Measurements from ENCODE around the gene IL1RAPL1.

IL1RAPL1 gene

GRCh38 chrX:29172880-29173279 is 585.6 kb downstream of the IL1RAPL1 start:
- no peak for DNase-seq
- intact Hi-C loops (cut with DNase I), result no loop called here

- no peak for DNase-seq
- intact Hi-C loops (cut with DNase I), result no loop called here
Measured at GRCh38 chrX:29187264-29187663, 600.0 kb downstream of the IL1RAPL1 start.

DNA sequence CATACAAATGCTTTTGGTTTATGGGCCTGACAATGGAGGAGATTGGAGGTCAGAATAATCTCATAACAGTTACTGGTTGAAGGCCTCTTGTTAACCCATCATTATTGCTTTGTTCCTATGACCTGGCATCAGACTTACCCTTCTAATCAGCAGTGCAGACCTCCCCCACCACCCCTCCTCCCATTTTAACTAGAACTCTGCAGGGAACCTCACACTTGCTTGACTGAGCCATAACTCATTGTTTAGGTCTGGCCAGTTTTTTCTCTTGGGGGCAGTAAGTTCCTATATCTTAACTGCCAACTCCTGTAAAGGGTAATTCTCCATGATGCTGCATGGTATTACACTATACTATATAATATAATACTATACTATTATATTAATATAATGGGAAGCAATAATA is 609.3 kb downstream of the IL1RAPL1 start:
- intact Hi-C loops (cut with DNase I), result no loop called here
- DNase-seq, result no peak

DNA sequence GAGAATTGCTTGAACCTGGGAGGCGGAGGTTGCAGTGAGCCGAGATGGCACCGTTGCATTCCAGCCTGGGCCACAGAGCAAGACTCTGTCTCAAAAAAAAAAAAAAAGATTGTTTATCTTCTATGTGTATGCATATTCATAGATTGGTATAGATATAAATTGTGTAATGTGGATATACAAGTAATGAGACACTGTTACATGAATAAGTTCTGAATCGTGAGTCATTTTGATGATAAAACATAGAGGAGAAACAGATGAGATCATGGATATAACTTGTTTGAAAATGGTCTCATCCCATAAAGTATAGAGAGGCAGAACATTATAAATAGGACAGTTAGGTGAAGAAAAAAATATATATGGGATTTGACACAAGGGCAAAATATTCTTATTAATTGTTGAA is 628.0 kb downstream of the IL1RAPL1 start:
- intact Hi-C loops (cut with DNase I), result loop anchor here (10.0 kb wide), 1 partner anchor 60 kb away; no protein-coding TSS in a partner anchor
- no peak for DNase-seq

DNA sequence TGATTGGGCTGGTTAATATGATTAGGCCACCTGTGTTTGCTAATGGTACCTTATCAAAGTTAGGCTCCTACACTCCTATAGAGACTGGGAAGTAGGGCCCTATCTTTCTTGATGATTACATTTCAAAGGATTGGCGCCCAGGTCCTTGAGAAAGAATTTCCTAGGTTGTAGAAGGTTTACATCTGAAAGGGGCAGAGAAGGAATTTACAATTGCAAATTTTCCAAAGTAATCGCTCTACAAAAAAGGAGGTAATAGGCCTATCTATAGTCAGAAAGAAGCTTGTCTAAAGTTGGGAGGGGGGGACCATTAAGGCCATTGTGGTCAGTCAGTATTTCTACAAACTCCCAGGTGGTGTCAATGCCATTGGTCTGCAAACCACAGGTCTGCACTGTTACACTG is 638.4 kb downstream of the IL1RAPL1 start:
- intact Hi-C loops (cut with DNase I), result no loop called here
- DNase-seq, result no peak

DNA sequence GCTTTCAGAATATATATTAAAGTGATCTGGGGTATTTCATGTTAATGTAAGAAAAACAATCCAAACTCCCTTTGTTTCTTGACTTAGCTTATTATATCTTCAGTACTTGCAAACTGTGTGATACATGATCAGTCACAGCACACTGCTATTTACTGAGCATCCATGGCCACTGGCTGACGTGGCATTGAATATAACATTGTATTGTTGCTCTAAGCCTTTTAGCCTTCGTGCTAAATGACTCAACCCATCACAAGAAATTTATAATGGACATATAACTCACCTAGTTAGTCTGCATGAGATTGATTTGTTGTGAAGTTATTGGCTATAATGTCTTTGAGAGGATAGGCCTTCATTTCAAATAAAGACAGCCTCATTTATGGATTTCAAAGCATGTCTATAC is 642.6 kb downstream of the IL1RAPL1 start:
- intact Hi-C loops (cut with DNase I), result no loop called here
- DNase-seq, result no peak

DNA sequence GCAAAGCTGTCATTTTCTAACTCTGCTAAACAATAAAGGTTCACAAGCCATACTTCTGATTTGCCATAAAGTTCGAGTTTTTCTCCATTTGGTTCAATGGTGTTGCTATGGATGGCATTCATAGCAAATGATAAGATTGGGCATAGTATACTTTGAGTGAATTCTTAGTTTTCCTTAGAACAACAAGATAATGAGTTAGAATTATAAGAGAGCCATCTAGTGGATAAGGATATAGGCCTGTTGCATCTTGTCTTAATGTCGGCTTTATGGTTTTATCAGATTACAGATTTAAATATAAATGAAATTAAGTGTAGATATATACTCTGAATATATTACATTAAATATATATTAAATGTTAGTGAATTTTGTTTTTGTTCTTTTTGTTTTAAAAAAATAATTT is 644.6 kb downstream of the IL1RAPL1 start:
- intact Hi-C loops (cut with DNase I), result no loop called here
- no peak for DNase-seq

DNA sequence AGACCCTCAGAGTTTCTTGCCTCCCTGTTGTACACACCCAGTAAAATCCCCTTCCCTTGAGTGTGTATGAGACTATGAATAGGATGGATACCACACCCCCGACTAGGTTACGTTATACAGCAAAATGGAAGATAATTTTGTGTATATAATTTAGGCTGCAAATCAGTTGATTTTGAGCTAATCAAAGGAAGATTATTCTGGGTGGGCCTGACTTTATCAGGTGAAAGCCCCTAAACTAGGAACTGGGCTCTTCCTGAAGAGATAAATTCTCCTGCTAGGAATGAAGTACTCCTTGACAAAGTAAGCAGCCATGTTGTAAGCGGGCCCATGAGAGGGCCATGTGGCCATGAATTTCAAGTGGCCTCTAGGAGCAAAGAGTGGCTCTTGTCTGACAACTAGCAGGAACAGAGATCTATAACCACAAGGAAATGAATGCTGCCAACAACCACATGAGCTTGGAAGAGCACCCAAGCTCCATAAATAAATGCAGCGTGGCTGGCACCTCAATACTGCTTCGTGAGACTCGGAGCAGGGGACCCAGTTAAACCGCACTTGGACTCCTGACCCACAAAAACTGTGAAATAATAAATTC is 646.4 kb downstream of the IL1RAPL1 start:
- DNase-seq, result no peak
- intact Hi-C loops (cut with DNase I), result no loop called here

GRCh38 chrX:29237972-29238371 is 650.7 kb downstream of the IL1RAPL1 start:
- peak in 1 of 42 donors; percentile 38 for DNase-seq
- intact Hi-C loops (cut with DNase I), result no loop called here

DNA sequence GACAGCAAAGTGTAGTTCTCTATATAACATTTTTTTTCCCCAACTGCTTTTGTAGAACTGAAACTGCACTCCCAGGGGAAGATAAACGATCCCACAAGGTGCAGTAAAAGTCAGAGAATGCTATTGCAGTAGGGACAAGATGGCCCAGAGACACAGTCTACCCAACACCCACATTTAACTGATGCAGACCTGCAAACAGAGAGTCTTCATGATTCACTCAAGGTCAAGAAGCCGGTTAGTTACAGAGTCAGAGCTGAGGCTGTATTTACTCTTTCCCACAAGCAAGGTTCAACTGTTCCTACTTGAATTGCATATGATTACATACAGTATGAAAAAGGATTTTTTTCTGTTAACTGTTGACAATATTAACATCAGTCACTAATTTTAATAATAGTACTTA is 654.6 kb downstream of the IL1RAPL1 start:
- DNase-seq, result no peak
- intact Hi-C loops (cut with DNase I), result no loop called here

GRCh38 chrX:29242856-29243255 is 655.6 kb downstream of the IL1RAPL1 start:
- DNase-seq, result no peak
- intact Hi-C loops (cut with DNase I), result no loop called here

GRCh38 chrX:29243942-29244341 is 656.7 kb downstream of the IL1RAPL1 start:
- no peak for DNase-seq
- intact Hi-C loops (cut with DNase I), result no loop called here

DNA sequence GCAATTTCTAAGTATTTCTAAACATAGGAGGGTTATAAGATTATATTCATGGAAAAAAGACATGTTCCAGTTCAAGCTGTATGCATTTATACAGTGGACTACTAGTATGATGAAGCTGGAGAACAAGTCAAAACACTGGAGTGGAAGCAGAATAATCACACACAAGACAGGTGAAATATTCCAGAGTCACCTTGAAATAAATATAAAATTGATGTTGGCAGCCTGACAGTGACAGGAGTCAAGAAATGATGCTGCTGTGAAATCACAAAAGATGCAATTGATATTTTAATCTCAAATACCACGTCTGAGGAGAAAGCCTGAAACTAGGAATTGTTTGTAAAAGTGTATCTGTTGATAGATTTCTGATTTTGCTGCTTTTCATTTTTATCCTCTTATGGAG is 667.3 kb downstream of the IL1RAPL1 start:
- DNase-seq, result no peak
- intact Hi-C loops (cut with DNase I), result no loop called here

GRCh38 chrX:29257521-29257920 is 670.3 kb downstream of the IL1RAPL1 start:
- intact Hi-C loops (cut with DNase I), result no loop called here
- DNase-seq, result no peak

DNA sequence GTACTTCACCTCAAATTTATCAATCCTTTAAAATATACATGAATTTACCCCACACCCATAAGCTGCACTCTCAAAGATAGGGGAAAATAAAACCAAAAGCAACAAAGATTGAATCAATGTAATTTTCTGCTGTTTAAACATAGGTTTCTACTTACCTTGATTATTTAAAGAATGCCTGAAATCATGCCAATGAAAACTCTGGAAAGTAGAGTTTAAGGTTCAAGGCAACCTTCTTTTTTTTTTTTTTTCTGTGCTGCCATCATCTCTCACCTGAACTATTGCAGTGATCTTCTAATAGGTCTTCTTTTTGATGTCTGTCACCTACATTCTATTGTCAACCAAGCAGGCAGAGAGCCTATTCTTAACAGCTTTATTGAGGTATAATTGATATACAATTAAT is 682.1 kb downstream of the IL1RAPL1 start:
- intact Hi-C loops (cut with DNase I), result no loop called here
- no peak for DNase-seq

DNA sequence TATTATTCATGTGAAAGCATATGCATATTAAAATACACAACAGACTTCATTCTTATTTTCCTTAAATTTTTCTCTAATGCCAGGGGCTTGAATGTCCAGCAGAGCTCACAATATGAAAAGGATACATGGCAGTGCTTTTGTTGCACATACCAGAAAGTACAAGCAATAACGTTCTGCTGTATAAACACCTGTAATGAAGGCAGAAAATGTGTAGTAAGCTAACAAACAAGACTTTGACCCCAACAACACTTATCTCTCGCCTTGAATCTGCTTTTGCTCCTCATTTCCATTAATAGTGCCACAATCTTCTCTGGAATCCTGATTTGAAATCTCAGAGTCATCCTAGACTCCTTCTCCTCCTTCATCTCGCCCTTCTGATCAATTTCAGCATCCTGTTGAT is 687.3 kb downstream of the IL1RAPL1 start:
- intact Hi-C loops (cut with DNase I), result no loop called here
- no peak for DNase-seq

DNA sequence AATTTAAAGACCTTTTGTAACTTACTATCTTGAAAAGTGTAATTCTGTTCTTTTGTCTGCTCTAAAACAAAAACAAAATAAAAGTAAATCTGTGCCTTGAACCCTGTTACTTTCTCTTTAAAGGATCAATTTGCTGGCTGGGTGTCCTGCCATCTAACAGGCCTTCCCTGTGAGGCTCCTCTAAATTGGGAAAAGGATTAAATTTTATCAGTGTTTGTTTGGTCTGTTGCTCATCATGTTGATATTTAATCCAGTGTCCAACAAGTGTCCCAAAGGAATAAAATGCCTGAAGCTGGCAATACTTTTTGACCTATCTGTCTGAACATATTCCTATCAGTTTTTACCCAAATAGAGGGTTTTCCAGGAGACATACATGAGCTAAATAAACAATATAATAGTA is 688.7 kb downstream of the IL1RAPL1 start:
- DNase-seq, result no peak
- intact Hi-C loops (cut with DNase I), result no loop called here

GRCh38 chrX:29281078-29281742 is 694.0 kb downstream of the IL1RAPL1 start:
- intact Hi-C loops (cut with DNase I), result no loop called here
- DNase-seq, result no peak

GRCh38 chrX:29285664-29286063 is 698.4 kb downstream of the IL1RAPL1 start:
- DNase-seq, result no peak
- intact Hi-C loops (cut with DNase I), result no loop called here

DNA sequence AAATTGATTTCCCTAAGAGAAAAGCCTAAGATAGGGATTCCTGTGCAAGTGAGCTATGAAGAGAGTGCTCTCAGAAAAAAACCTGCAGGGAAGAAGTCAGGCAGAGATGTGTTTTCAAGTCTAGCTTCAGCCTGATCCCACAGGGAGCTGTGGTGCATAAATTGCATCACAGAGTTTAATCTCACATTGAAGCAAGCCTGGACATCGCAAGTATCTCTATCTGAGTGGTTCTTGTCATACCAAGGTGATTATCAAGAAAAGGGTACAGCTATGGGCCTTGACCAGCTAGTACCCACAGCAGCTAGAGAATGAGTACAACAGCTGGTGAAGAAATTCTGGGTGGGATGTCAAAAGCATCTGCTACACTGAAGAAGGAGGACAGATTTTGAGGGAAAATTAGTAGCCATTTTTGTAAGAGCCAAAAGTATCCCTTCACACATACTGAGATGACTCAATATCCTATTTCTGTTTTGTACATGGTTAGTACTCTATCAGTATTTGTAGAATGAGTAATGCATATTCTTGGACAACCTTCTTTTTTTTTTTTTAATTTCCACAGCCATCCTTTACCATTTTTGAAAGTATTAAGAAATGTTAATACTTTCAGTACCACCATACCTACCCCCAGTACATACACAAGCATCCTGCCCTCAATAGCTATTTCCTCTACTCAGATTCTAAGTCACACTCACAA is 708.9 kb downstream of the IL1RAPL1 start:
- DNase-seq, result no peak
- intact Hi-C loops (cut with DNase I), result no loop called here

Measured in head of caudate nucleus (tissue), 42 donors.